G401 (cell line): ENCODE results near the gene PPA1. TPM values are rescaled to one million over a fixed set of nuclear protein-coding genes. Genes with fewer than 3 reads are reported as not detected.

Experiments used
- total RNA-seq: library from RNA; depleted of rRNA; stranded (reverse); fragments of >200 nt; shearing (Covaris generic); gene quantifications from 2 replicates; pipeline ENCODE4 v1.2.3, GENCODE V29; 2014; rRNA removed

PPA1 gene
- total RNA-seq, 1 experiment from 2014 or later, result 317 TPM

Other genes starting within 250 kb of the PPA1 start
- 83.1 and 100 TPM in 2 replicates for gene MACROH2A2, start 180.6 kb downstream of the PPA1 start, total RNA-seq
- gene AIFM2, start 100.6 kb downstream of the PPA1 start, total RNA-seq, result 0.74 and 0.78 TPM in 2 replicates
- 29.9 and 30.4 TPM in 2 replicates for gene TYSND1, start 86.7 kb downstream of the PPA1 start, total RNA-seq
- gene SAR1A, start 62.9 kb downstream of the PPA1 start, total RNA-seq, result 40.0 and 53.1 TPM in 2 replicates
- gene NPFFR1, start 50.6 kb upstream of the PPA1 start, total RNA-seq, result not detected in 2 replicates
- gene LRRC20, start 149.2 kb upstream of the PPA1 start, total RNA-seq, result 44.8 and 53.2 TPM in 2 replicates
- 14.3 and 22.5 TPM in 2 replicates for gene EIF4EBP2, start 170.7 kb upstream of the PPA1 start, total RNA-seq
- 2.8 TPM in 1 of 2 replicates, not detected in the other for gene NODAL, start 208.3 kb upstream of the PPA1 start, total RNA-seq
- gene PALD1, start 245.3 kb upstream of the PPA1 start, total RNA-seq, result 31.8 and 34.8 TPM in 2 replicates